IMR-90 (cell line): Measurements from ENCODE around the gene DEPDC5. TPM values are rescaled to one million over a fixed set of nuclear protein-coding genes. Genes with fewer than 3 reads are reported as not detected.

Experiments
- ATAC-seq: fragments of 200-7000 bp; cut with Tn5 transposase; 2 replicates; pipeline ENCODE4 v1.9.1; 2020; ENCODE audit warnings: low read depth, mild to moderate bottlenecking, moderate library complexity
- BruUV-seq: library from RNA; stranded (reverse); fragments of 400-500 nt; replicated peaks from 2 replicates; lab custom pipeline; 2021; lab: Mats Ljungman, UMichigan
- CTCF ChIA-PET: fragments of 300-600 bp; formaldehyde crosslinking; extraction: SDS; loops from one replicate; lab custom pipeline; 2021; ENCODE audit warnings: antibody characterized with exemption; lab: Yijun Ruan, JAX
- POLR2A ChIA-PET: fragments of 300-600 bp; sonication (Branson Sonifier 250); formaldehyde crosslinking; loops from one replicate; lab custom pipeline; 2022; ENCODE audit warnings: antibody characterized with exemption; ENCODE audit not compliant: unreplicated experiment; lab: Charles Lee
- DNase-seq: peaks from one replicate; pipeline ENCODE4 v3.0.0; 2013
- H2AFZ ChIP-seq: replicated peaks from 2 replicates; pipeline ENCODE3; 2013; ENCODE audit warnings: low read length, mild to moderate bottlenecking; ENCODE audit not compliant: poor library complexity
- H2AK5ac ChIP-seq: 2 replicates; pipeline ENCODE4 v1.6.1; 2013; ENCODE audit warnings: low read depth, low read length, inconsistent platforms
- H2AK9ac ChIP-seq: replicated peaks from 2 replicates; pipeline ENCODE3; 2013; ENCODE audit warnings: mild to moderate bottlenecking, low read depth, low read length, moderate library complexity; ENCODE audit not compliant: poor library complexity
- H2BK120ac ChIP-seq: 2 replicates; pipeline ENCODE4 v1.6.1; 2013; ENCODE audit warnings: low read depth, low read length, inconsistent platforms
- H2BK15ac ChIP-seq: 3 replicates; pipeline ENCODE4 v1.6.1; 2013; ENCODE audit warnings: low read depth, low read length, inconsistent platforms
- H2BK20ac ChIP-seq: 2 replicates; pipeline ENCODE4 v1.6.1; 2013; ENCODE audit warnings: low read depth, mild to moderate bottlenecking, inconsistent platforms, low read length, moderate library complexity
- H2BK5ac ChIP-seq: 2 replicates; pipeline ENCODE4 v1.6.1; 2013; ENCODE audit warnings: mild to moderate bottlenecking, low read depth, low read length, inconsistent platforms; ENCODE audit not compliant: poor library complexity, severe bottlenecking
- H3K14ac ChIP-seq: replicated peaks from 2 replicates; pipeline ENCODE4 v1.6.1; 2013; ENCODE audit warnings: low read depth, low read length, inconsistent platforms
- H3K18ac ChIP-seq: 2 replicates; pipeline ENCODE4 v1.6.1; 2013; ENCODE audit warnings: low read depth, low read length, control low read depth
- H3K23ac ChIP-seq: 2 replicates; pipeline ENCODE4 v1.6.1; 2013; ENCODE audit warnings: low read depth, low read length, inconsistent platforms
- H3K27ac ChIP-seq: 2 replicates; pipeline ENCODE4 v1.5.1; 2013; ENCODE audit warnings: mild to moderate bottlenecking, control low read depth, low read length; ENCODE audit not compliant: insufficient read depth
- H3K27me3 ChIP-seq: 2 replicates; pipeline ENCODE4 v1.6.1; 2013; ENCODE audit warnings: low read length; ENCODE audit not compliant: control insufficient read depth, insufficient read depth
- H3K36me3 ChIP-seq: 2 replicates; pipeline ENCODE4 v1.6.1; 2013; ENCODE audit warnings: low read length, mixed read lengths; ENCODE audit not compliant: control insufficient read depth, insufficient read depth
- H3K4ac ChIP-seq: 2 replicates; pipeline ENCODE4 v1.6.1; 2013; ENCODE audit warnings: low read depth, low read length, inconsistent platforms
- H3K4me1 ChIP-seq: 2 replicates; pipeline ENCODE4 v1.6.1; 2013; ENCODE audit warnings: low read length, mixed read lengths; ENCODE audit not compliant: control insufficient read depth, insufficient read depth
- H3K4me2 ChIP-seq: 2 replicates; pipeline ENCODE4 v1.6.1; 2013; ENCODE audit warnings: low read depth, mild to moderate bottlenecking, control low read depth, low read length, moderate library complexity
- H3K4me3 ChIP-seq: 2 replicates; pipeline ENCODE4 v1.5.1; 2013; ENCODE audit warnings: low read depth, mild to moderate bottlenecking, control low read depth, low read length, moderate library complexity; ENCODE audit not compliant: insufficient read depth
- H3K56ac ChIP-seq: 2 replicates; pipeline ENCODE4 v1.6.1; 2013; ENCODE audit warnings: low read length, inconsistent platforms; ENCODE audit not compliant: insufficient read depth; ENCODE audit errors: extremely low read depth
- H3K79me1 ChIP-seq, 2 experiments: 2 replicates each; pipeline ENCODE4 v1.6.1; 2013; ENCODE audit warnings: low read length in 2 of 2, inconsistent platforms in 1 of 2, low read depth in 1 of 2
- H3K9ac ChIP-seq: 2 replicates; pipeline ENCODE4 v1.6.1; 2013; ENCODE audit warnings: low read depth, low read length, control low read depth
- H3K9me1 ChIP-seq: 2 replicates; pipeline ENCODE4 v1.6.1; 2013; ENCODE audit warnings: low read length, inconsistent platforms; ENCODE audit not compliant: insufficient read depth
- H3K9me3 ChIP-seq: 2 replicates; pipeline ENCODE4 v1.6.1; 2013; ENCODE audit warnings: low read length; ENCODE audit not compliant: control insufficient read depth, insufficient read depth
- H4K20me1 ChIP-seq: 2 replicates; pipeline ENCODE4 v1.6.1; 2013; ENCODE audit warnings: low read length, inconsistent platforms; ENCODE audit not compliant: insufficient read depth
- H4K5ac ChIP-seq: 2 replicates; pipeline ENCODE4 v1.6.1; 2013; ENCODE audit warnings: mild to moderate bottlenecking, low read depth, low read length, control low read depth
- H4K8ac ChIP-seq, 2 experiments: 2 replicates each; pipeline ENCODE4 v1.6.1; 2013; ENCODE audit warnings: low read depth in 2 of 2, low read length in 2 of 2, control low read depth in 1 of 2, inconsistent platforms in 1 of 2
- H4K91ac ChIP-seq: 2 replicates; pipeline ENCODE4 v1.6.1; 2013; ENCODE audit warnings: low read depth, low read length, inconsistent platforms; ENCODE audit not compliant: insufficient read depth
- CEBPB ChIP-seq: IDR thresholded peaks from 2 replicates; pipeline ENCODE4 v1.6.1; 2012; ENCODE audit warnings: low read depth, low read length, improper control_type of control experiment
- NFE2L2 ChIP-seq: fragments of 150-350 bp; IDR thresholded peaks from 2 replicates; pipeline ENCODE4 v1.6.1; 2016; ENCODE audit warnings: low read depth, mild to moderate bottlenecking, low read length
- POLR2A ChIP-seq: IDR thresholded peaks from 2 replicates; pipeline ENCODE4 v1.6.1; 2012; ENCODE audit warnings: mild to moderate bottlenecking, low read depth, low read length
- RAD21 ChIP-seq: IDR thresholded peaks from 2 replicates; pipeline ENCODE4 v1.6.1; 2012; ENCODE audit warnings: low read length, improper control_type of control experiment
- RFX5 ChIP-seq: IDR thresholded peaks from 2 replicates; pipeline ENCODE4 v1.8.0; 2012; ENCODE audit warnings: low read depth, mild to moderate bottlenecking, low read length, moderate library complexity
- SMC3 ChIP-seq: fragments of 150-350 bp; IDR thresholded peaks from 2 replicates; pipeline ENCODE4 v1.6.1; 2016; ENCODE audit warnings: low read depth, mild to moderate bottlenecking, antibody characterized with exemption, low read length, moderate library complexity
- WGBS, 2 experiments: methylation state at CpG; one replicate each; pipeline versions ENCODE4 v1.1.5 to v1.1.7; 2013; ENCODE audit warnings: missing lambda C conversion rate in 2 of 2; ENCODE audit not compliant: insufficient read length in 1 of 2; ENCODE audit errors: extremely low coverage in 2 of 2; 5-methylcytosine and 5-hydroxymethylcytosine counted together
- dilution Hi-C: fragments of 300-500 bp; cut with HindIII; formaldehyde crosslinking; loops from one replicate; pipeline ENCODE4 v1.14.3; 2018; ENCODE audit warnings: low sequenced_read_pairs; ENCODE audit not compliant: unreplicated experiment
- in situ Hi-C: fragments of 300-500 bp; cut with MboI; formaldehyde crosslinking; loops from 3 replicates; pipeline ENCODE4 v1.14.3; 2019; ENCODE audit warnings: low sequenced_read_pairs, inconsistent platforms, mixed read lengths
- intact Hi-C: fragments of 100-400 bp; cut with micrococcal nuclease; formaldehyde crosslinking; loops from 2 replicates; pipeline ENCODE4 v1.10.0; 2022
- polyA plus RNA-seq, 3 experiments: library from polyadenylated mRNA; depleted of rRNA; stranded (reverse); fragments of >200 nt; gene quantifications; 2 replicates each; pipeline ENCODE4 v1.2.3, GENCODE V29; 2012; ENCODE audit warnings: low replicate concordance in 1 of 3
- total RNA-seq: library from RNA; depleted of rRNA; stranded (reverse); fragments of >200 nt; gene quantifications from 2 replicates; pipeline ENCODE4 v1.2.3, GENCODE V29; 2012
- TF ChIP-seq, protein P1 (sequence below): conservative IDR thresholded peaks from 2 replicates; pipeline ENCODE4 v1.5.1; 2012; ENCODE audit warnings: mild to moderate bottlenecking, low read depth, low read length, improper control_type of control experiment

Gene DEPDC5
- total and polyA plus RNA-seq, 2 of the 4 experiments (the other 2 are of a cell fraction): 6.6 to 12.9 TPM

- Histone ChIP-seq H4K20me1 (no peaks in the 10 kb centered on the region), H2BK5ac (no peak overlapping the region), H3K9me1 (peaks cover 10% of the 10 kb centered on the region), H3K14ac (0 out of 2 replicates have a peak overlapping the region, but pooled peaks have one; percentile 28), H2AFZ (peak overlapping the region; percentile 47), H3K4me1 (peaks cover 4% of the 10 kb centered on the region; the same call in 1 of the 2 replicates), H3K27me3 (no peaks in the 10 kb centered on the region), H2BK20ac (no peak overlapping the region), H2AK9ac (no peak overlapping the region), H4K8ac (no peak overlapping the region), H2BK120ac (no peak overlapping the region), H3K4ac (no peak overlapping the region), H3K18ac (no peak overlapping the region), H3K23ac (no peak overlapping the region), H3K4me2 (no peak overlapping the region), H4K91ac (no peak overlapping the region), H2AK5ac (no peak overlapping the region), H3K27ac (no peak overlapping the region), H3K9me3 (no peaks in the 10 kb centered on the region), H3K36me3 (0 out of 2 replicates have a peak, but pooled peaks cover 2% of the 10 kb centered on the region), H3K4me3 (no peak overlapping the region), H3K56ac (no peak overlapping the region), H3K79me1 (no peaks in the 10 kb centered on the region), H3K9ac (no peak overlapping the region), H2BK15ac (no peak overlapping the region), H4K5ac (no peak overlapping the region)
- CTCF ChIA-PET: no interaction called here
- DNase-seq (peak; percentile 16), ATAC-seq (peak; percentile 58; the same call in 1 of the 2 replicates)
- TF ChIP-seq NFE2L2: no peak
- TF ChIP-seq, protein P1, sequence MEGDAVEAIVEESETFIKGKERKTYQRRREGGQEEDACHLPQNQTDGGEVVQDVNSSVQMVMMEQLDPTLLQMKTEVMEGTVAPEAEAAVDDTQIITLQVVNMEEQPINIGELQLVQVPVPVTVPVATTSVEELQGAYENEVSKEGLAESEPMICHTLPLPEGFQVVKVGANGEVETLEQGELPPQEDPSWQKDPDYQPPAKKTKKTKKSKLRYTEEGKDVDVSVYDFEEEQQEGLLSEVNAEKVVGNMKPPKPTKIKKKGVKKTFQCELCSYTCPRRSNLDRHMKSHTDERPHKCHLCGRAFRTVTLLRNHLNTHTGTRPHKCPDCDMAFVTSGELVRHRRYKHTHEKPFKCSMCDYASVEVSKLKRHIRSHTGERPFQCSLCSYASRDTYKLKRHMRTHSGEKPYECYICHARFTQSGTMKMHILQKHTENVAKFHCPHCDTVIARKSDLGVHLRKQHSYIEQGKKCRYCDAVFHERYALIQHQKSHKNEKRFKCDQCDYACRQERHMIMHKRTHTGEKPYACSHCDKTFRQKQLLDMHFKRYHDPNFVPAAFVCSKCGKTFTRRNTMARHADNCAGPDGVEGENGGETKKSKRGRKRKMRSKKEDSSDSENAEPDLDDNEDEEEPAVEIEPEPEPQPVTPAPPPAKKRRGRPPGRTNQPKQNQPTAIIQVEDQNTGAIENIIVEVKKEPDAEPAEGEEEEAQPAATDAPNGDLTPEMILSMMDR: no peak
- no peak for TF ChIP-seq SMC3
- TF ChIP-seq RFX5: no peak
- TF ChIP-seq POLR2A: no peak
- TF ChIP-seq RAD21: no peak
- no peak for TF ChIP-seq CEBPB
- BruUV-seq: no TSS peak
- in situ Hi-C loops (no loop called here), intact Hi-C loops (no loop called here), dilution Hi-C loops (no loop called here)
- 86% methylated on average over 1 of the region's 1 CpG; no CpG with 5 or more reads in 1 of the 2 experiments for WGBS, 2 experiments
- POLR2A ChIA-PET: interaction anchor here (0.5 kb wide), 1 partner anchor 191 kb away, joined by 3 read pairs; no protein-coding TSS in a partner anchor
These were observed 158.6 kb downstream of the DEPDC5 start for GRCh38 chr22:31912407-31912743.
